Trophoblast cell (in vitro differentiated cells and primary cell): ENCODE data around the gene ERLEC1.
"Not testable (repeated sequence)": the region's sequence is repeated elsewhere in the genome, so short reads cannot be mapped to it uniquely, and the experiment has no call there.

Experiments used
- DNase-seq, 2 donors: peaks; one replicate each; pipeline ENCODE4 v3.0.0-alpha.2; 2016
- H2AFZ ChIP-seq: 2 replicates; pipeline ENCODE4 v1.6.1; 2013; ENCODE audit warnings: low read length, moderate library complexity, mild to moderate bottlenecking; ENCODE audit not compliant: insufficient read depth, poor library complexity
- H2AK5ac ChIP-seq: 2 replicates; pipeline ENCODE4 v1.6.1; 2013; ENCODE audit warnings: mild to moderate bottlenecking, low read length
- H2BK120ac ChIP-seq: 2 replicates; pipeline ENCODE4 v1.6.1; 2013; ENCODE audit warnings: low read length, mild to moderate bottlenecking, moderate library complexity; ENCODE audit not compliant: insufficient read depth, poor library complexity
- H2BK12ac ChIP-seq: 2 replicates; pipeline ENCODE4 v1.6.1; 2013; ENCODE audit warnings: mild to moderate bottlenecking, low read length, moderate library complexity
- H2BK5ac ChIP-seq: 2 replicates; pipeline ENCODE4 v1.6.1; 2013; ENCODE audit warnings: low read length, low read depth, moderate library complexity, mild to moderate bottlenecking; ENCODE audit not compliant: poor library complexity
- H3K14ac ChIP-seq: 2 replicates; pipeline ENCODE4 v1.6.1; 2013; ENCODE audit warnings: mild to moderate bottlenecking, low read length
- H3K18ac ChIP-seq: 2 replicates; pipeline ENCODE4 v1.6.1; 2013; ENCODE audit warnings: mild to moderate bottlenecking, low read length
- H3K23ac ChIP-seq: 2 replicates; pipeline ENCODE4 v1.6.1; 2013; ENCODE audit warnings: low read length
- H3K27ac ChIP-seq: 2 replicates; pipeline ENCODE4 v1.5.1; 2013; ENCODE audit warnings: low read depth, mild to moderate bottlenecking, inconsistent platforms, low read length, moderate library complexity
- H3K27me3 ChIP-seq: 2 replicates; pipeline ENCODE4 v1.6.1; 2013; ENCODE audit warnings: inconsistent platforms, mild to moderate bottlenecking, low read length, moderate library complexity; ENCODE audit not compliant: insufficient read depth
- H3K36me3 ChIP-seq, 2 experiments: 1 replicate in 1 of 2; 2 replicates in 1 of 2; pipeline ENCODE4 v1.6.1; 2013; ENCODE audit warnings: low read length in 2 of 2, mild to moderate bottlenecking in 2 of 2, moderate library complexity in 1 of 2; ENCODE audit not compliant: insufficient read depth in 2 of 2, control insufficient read depth in 1 of 2
- H3K4ac ChIP-seq: 2 replicates; pipeline ENCODE4 v1.6.1; 2013; ENCODE audit warnings: low read depth, mild to moderate bottlenecking, low read length, moderate library complexity
- H3K4me1 ChIP-seq, 2 experiments: 1 replicate in 1 of 2; 2 replicates in 1 of 2; pipeline ENCODE4 v1.6.1; 2013; ENCODE audit warnings: low read length in 2 of 2, mild to moderate bottlenecking in 2 of 2, moderate library complexity in 1 of 2; ENCODE audit not compliant: insufficient read depth in 2 of 2, control insufficient read depth in 1 of 2
- H3K4me2 ChIP-seq: 2 replicates; pipeline ENCODE4 v1.6.1; 2013; ENCODE audit warnings: inconsistent platforms, mild to moderate bottlenecking, low read length, moderate library complexity
- H3K4me3 ChIP-seq: 2 replicates; pipeline ENCODE4 v1.5.1; 2013; ENCODE audit warnings: mild to moderate bottlenecking, low read depth, low read length, inconsistent platforms
- H3K79me1 ChIP-seq: one replicate; pipeline ENCODE4 v1.6.1; 2013; ENCODE audit warnings: low read length
- H3K79me2 ChIP-seq: 2 replicates; pipeline ENCODE4 v1.6.1; 2013; ENCODE audit warnings: low read length, mild to moderate bottlenecking; ENCODE audit not compliant: control insufficient read depth, insufficient read depth, poor library complexity
- H3K9ac ChIP-seq: 2 replicates; pipeline ENCODE4 v1.6.1; 2013; ENCODE audit warnings: mild to moderate bottlenecking, low read length
- H3K9me3 ChIP-seq: 2 replicates; pipeline ENCODE4 v1.6.1; 2013; ENCODE audit warnings: low read depth, mild to moderate bottlenecking, control low read depth, inconsistent platforms, low read length; ENCODE audit not compliant: insufficient read depth
- H4K12ac ChIP-seq: 2 replicates; pipeline ENCODE4 v1.6.1; 2013; ENCODE audit warnings: low read depth, mild to moderate bottlenecking, low read length, moderate library complexity
- H4K8ac ChIP-seq: 2 replicates; pipeline ENCODE4 v1.6.1; 2013; ENCODE audit warnings: low read depth, mild to moderate bottlenecking, low read length, moderate library complexity
- H4K91ac ChIP-seq: one replicate; pipeline ENCODE4 v1.6.1; 2013; ENCODE audit warnings: low read depth, mild to moderate bottlenecking, low read length, moderate library complexity
- WGBS: extraction: QIAGEN DNeasy Blood & Tissue Kit; methylation state at CpG from one replicate; pipeline ENCODE4 v1.1.7; 2013; ENCODE audit warnings: missing lambda C conversion rate; ENCODE audit not compliant: insufficient read length, insufficient coverage; ENCODE audit errors: extremely low coverage; 5-methylcytosine and 5-hydroxymethylcytosine counted together

The ERLEC1 gene

DNA sequence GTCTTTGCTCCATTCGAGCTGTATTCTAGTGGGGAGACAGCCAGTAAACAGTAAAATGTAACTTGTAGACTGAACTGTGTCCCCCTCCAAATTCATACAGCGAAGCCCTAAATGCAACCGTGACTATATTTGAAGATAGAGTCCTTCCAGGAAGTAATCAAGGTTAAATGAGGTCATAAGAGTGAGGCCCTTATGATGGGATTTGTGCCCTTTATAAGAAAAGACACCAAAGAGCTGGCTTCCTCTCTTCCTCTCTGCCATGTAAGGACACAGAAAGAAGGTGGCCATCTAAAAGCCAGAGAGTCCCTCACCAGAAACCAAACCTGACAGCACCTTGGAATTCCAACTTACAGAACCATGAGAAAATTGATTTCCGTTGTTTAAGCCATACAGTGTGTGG is 41.5 kb downstream of the ERLEC1 start:
- Histone ChIP-seq H3K4ac (no peak overlapping the region), H3K27me3 (no peaks in the 10 kb centered on the region), H3K27ac (no peak overlapping the region), H3K14ac (no peak overlapping the region), H3K4me1 (no peaks in the 10 kb centered on the region), H2BK12ac (no peak overlapping the region), H3K9me3 (no peaks in the 10 kb centered on the region), H2AFZ (no peak overlapping the region), H2AK5ac (no peak overlapping the region), H3K79me1 (no peaks in the 10 kb centered on the region), H3K9ac (no peak overlapping the region), H3K4me2 (no peak overlapping the region), H2BK120ac (no peak overlapping the region), H3K79me2 (no peaks in the 10 kb centered on the region), H3K23ac (no peak overlapping the region), H3K36me3 (no peaks in the 10 kb centered on the region), H4K12ac (no peak overlapping the region), H3K18ac (no peak overlapping the region), H4K91ac (no peak overlapping the region), H2BK5ac (no peak overlapping the region), H4K8ac (no peak overlapping the region), H3K4me3 (no peak overlapping the region)
- no peak for DNase-seq
- no CpG with 5 or more reads among the region's 4 CpGs for WGBS

DNA sequence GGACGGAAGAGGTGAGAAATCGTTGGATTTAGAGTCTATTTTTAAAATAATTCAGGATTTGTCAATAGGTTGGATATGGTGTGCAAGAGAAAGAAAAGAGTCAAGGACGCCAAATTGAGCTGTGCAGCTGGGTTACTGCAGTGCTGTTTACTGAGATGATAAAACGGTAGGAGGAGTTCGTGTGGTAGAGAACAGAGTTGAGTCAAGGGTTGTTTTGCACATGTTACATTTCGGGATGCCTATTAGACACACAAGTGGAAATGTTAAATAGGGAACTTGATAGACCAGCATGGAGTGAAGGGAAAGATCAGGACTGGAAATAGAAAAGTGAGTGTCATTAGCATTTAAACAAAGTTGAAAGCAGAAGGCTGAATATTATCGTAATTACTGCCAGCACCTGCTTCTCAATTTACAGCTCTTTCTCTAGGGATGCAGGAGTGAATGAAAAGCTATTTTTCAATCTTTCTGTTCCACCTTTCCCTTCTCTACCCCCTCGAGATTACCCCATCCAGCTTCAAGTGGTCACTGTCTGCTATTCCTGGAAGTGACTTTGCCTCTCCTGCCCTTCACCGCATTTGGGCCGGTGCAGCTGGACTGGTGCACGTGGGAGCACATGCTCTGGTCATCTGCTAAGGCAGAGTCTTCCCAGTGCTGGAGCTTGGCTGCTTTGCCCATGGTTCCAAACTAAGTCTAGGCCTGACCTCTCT is 42.6 kb downstream of the ERLEC1 start:
- H2AFZ ChIP-seq = no peak overlapping the region
- H3K27ac ChIP-seq = no peak overlapping the region
- no peak overlapping the region for H3K9ac ChIP-seq
- no peak overlapping the region for H3K4ac ChIP-seq
- H3K36me3 ChIP-seq = no peaks in the 10 kb centered on the region
- no peak overlapping the region for H4K12ac ChIP-seq
- no peaks in the 10 kb centered on the region for H3K9me3 ChIP-seq
- no peak overlapping the region for H2BK5ac ChIP-seq
- no peak overlapping the region for H3K18ac ChIP-seq
- DNase-seq = no peak
- no peak overlapping the region for H2BK120ac ChIP-seq
- no peak overlapping the region for H2AK5ac ChIP-seq
- no peaks in the 10 kb centered on the region for H3K79me2 ChIP-seq
- H3K4me3 ChIP-seq = no peak overlapping the region
- no peaks in the 10 kb centered on the region for H3K4me1 ChIP-seq
- no peak overlapping the region for H2BK12ac ChIP-seq
- no peak overlapping the region for H3K23ac ChIP-seq
- H4K8ac ChIP-seq = no peak overlapping the region
- no peak overlapping the region for H4K91ac ChIP-seq
- no peaks in the 10 kb centered on the region for H3K79me1 ChIP-seq
- H3K4me2 ChIP-seq = no peak overlapping the region
- no peaks in the 10 kb centered on the region for H3K27me3 ChIP-seq
- 100% methylated on average over 2 of the region's 11 CpGs for WGBS
- no peak overlapping the region for H3K14ac ChIP-seq

DNA sequence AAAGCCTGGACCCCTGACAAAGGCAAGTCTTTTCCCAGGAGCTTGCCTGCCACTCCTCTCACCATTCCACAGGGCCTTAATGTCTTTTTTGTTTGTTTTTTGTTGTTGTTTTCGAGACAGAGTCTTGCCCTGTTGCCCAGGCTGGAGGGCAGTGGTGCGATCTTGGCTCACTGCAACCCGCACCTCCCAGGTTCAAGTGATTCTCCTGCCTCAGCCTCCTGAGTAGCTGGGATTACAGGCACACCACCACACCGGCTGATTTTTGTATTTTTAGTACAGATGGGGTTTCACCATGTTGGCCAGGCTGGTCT is 43.1 kb downstream of the ERLEC1 start:
- not testable (repeated sequence) for H3K79me2 ChIP-seq, H3K18ac ChIP-seq, H2AK5ac ChIP-seq, H3K27ac ChIP-seq, H2BK5ac ChIP-seq, H2BK12ac ChIP-seq, H3K14ac ChIP-seq, H3K23ac ChIP-seq, H4K12ac ChIP-seq, H2AFZ ChIP-seq, H4K8ac ChIP-seq, H3K9ac ChIP-seq, H2BK120ac ChIP-seq, H3K4me1 ChIP-seq, H3K79me1 ChIP-seq, H3K36me3 ChIP-seq, H3K4ac ChIP-seq, DNase-seq, H3K4me2 ChIP-seq, H3K4me3 ChIP-seq, H3K27me3 ChIP-seq, H3K9me3 ChIP-seq, H4K91ac ChIP-seq
- WGBS = no CpG with 5 or more reads among the region's 4 CpGs

DNA sequence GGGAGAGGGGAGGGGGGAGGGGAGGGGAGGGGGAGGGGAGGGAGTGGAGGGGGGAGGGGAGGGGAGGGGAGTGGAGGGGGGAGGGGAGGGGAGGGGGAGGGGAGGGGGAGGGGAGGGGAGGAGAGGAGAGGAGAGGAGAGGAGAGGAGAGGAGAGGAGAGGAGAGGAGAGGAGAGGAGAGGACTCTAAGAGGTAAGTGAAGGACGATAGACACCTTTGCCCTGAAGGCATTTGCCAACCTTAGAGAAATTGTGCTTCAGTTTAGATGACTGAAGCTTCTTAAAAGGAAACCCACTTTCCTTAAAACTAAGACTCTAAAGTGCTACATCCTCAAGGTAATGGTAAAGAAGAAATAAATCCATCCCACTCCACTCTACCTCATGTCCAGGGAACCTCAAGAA is 53.7 kb downstream of the ERLEC1 start:
- Histone ChIP-seq H3K27ac (no peak overlapping the region), H3K36me3 (no peaks in the 10 kb centered on the region), H3K18ac (no peak overlapping the region), H4K8ac (no peak overlapping the region), H3K4me3 (no peak overlapping the region), H2AK5ac (no peak overlapping the region), H3K4me2 (no peak overlapping the region), H3K27me3 (no peaks in the 10 kb centered on the region), H4K91ac (no peak overlapping the region), H2BK12ac (no peak overlapping the region), H2BK120ac (no peak overlapping the region), H3K79me1 (no peaks in the 10 kb centered on the region), H3K4ac (no peak overlapping the region), H2AFZ (no peak overlapping the region), H3K79me2 (no peaks in the 10 kb centered on the region), H3K9ac (no peak overlapping the region), H2BK5ac (no peak overlapping the region), H3K23ac (no peak overlapping the region), H3K14ac (no peak overlapping the region), H4K12ac (no peak overlapping the region), H3K4me1 (no peaks in the 10 kb centered on the region), H3K9me3 (no peaks in the 10 kb centered on the region)
- peak in 1 of 2 donors; percentile 39 for DNase-seq
- WGBS = no CpG with 5 or more reads among the region's 1 CpG
